NB4 (cell line): ENCODE results near the gene RAB43.

ENCODE experiments used
- MAX ChIP-seq: IDR thresholded peaks from 2 replicates; pipeline ENCODE4 v1.6.1; 2011; ENCODE audit warnings: low read depth, low read length
- MYC ChIP-seq: IDR thresholded peaks from 2 replicates; pipeline ENCODE4 v1.6.1; 2011; ENCODE audit warnings: low read depth, low read length
- POLR2A ChIP-seq: IDR thresholded peaks from 2 replicates; pipeline ENCODE4 v1.6.1; 2011; ENCODE audit warnings: mild to moderate bottlenecking; ENCODE audit not compliant: insufficient read length; ENCODE audit errors: extremely low read depth
- TF ChIP-seq, protein P1 (sequence below): IDR thresholded peaks from one replicate; pipeline ENCODE4 v1.5.1; 2012; ENCODE audit warnings: low read depth, low read length

DNA sequence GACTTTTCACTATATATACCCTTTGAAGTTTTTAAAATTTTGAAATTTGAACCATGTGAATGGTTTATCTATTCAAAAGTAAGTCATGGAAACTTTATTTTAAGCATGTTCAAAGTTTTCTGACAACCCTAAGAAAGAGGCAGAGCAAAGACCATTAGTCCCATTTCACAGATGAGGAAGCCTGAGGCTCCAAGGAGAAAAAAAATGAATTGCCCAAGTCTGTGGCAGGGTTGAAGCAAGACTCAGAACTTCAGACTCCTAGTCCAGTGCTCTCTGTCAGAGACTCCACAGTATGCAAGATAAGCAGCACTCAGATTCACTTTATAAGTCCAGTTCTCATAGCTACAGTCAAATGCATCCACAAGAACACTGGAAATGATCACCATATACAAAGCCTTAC lies 4.5 kb downstream of the RAB43 start:
- TF ChIP-seq POLR2A: no peak
- TF ChIP-seq MAX: no peak
- TF ChIP-seq, protein P1, sequence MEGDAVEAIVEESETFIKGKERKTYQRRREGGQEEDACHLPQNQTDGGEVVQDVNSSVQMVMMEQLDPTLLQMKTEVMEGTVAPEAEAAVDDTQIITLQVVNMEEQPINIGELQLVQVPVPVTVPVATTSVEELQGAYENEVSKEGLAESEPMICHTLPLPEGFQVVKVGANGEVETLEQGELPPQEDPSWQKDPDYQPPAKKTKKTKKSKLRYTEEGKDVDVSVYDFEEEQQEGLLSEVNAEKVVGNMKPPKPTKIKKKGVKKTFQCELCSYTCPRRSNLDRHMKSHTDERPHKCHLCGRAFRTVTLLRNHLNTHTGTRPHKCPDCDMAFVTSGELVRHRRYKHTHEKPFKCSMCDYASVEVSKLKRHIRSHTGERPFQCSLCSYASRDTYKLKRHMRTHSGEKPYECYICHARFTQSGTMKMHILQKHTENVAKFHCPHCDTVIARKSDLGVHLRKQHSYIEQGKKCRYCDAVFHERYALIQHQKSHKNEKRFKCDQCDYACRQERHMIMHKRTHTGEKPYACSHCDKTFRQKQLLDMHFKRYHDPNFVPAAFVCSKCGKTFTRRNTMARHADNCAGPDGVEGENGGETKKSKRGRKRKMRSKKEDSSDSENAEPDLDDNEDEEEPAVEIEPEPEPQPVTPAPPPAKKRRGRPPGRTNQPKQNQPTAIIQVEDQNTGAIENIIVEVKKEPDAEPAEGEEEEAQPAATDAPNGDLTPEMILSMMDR: no peak
- TF ChIP-seq MYC: no peak
